Right renal pelvis (tissue), 4 donors: ENCODE data around the gene PPP1R1B. TPM values are rescaled to one million over a fixed set of nuclear protein-coding genes. Genes with fewer than 3 reads are reported as not detected.

Experiments
- DNase-seq, 4 donors: peaks; one replicate each; pipeline ENCODE4 v3.0.0-alpha.2; 2013; ENCODE audit warnings: low read depth in 4 of 4, low spot score in 3 of 4, missing footprints in 1 of 4
- polyA plus RNA-seq, 4 donors: library from polyadenylated mRNA; unstranded; fragments of 120-200 nt; gene quantifications; one replicate each; pipeline ENCODE4 v1.2.1, GENCODE V29; 2013; ENCODE audit not compliant: insufficient read length in 4 of 4

Gene PPP1R1B
- polyA plus RNA-seq, 4 donors, result 13.8 to 19.8 (median 17.3) TPM

GRCh38 chr17:39651923-39652586, 25.3 kb downstream of the PPP1R1B start:
- DNase-seq, result no peak

GRCh38 chr17:39652587-39653315, 26.0 kb downstream of the PPP1R1B start:
- DNase-seq, result no peak

GRCh38 chr17:39653316-39653661, 26.5 kb downstream of the PPP1R1B start:
- DNase-seq, result no peak

- no peak for DNase-seq
Observed at GRCh38 chr17:39653662-39654331, 27.0 kb downstream of the PPP1R1B start.

- no peak for DNase-seq
Observed at GRCh38 chr17:39655105-39655504, 28.4 kb downstream of the PPP1R1B start.

GRCh38 chr17:39658346-39658745, 31.6 kb downstream of the PPP1R1B start:
- DNase-seq, result no peak

GRCh38 chr17:39658760-39659159, 32.0 kb downstream of the PPP1R1B start:
- no peak for DNase-seq

GRCh38 chr17:39659279-39660010, 32.7 kb downstream of the PPP1R1B start:
- no peak for DNase-seq

- DNase-seq, result no peak
Observed at GRCh38 chr17:39660011-39660360, 33.2 kb downstream of the PPP1R1B start.

- DNase-seq, result no peak
Observed at GRCh38 chr17:39660397-39661385, 33.9 kb downstream of the PPP1R1B start.

- no peak for DNase-seq
Observed at GRCh38 chr17:39661744-39662541, 35.2 kb downstream of the PPP1R1B start.

- DNase-seq, result no peak
Observed at GRCh38 chr17:39662551-39663339, 36.0 kb downstream of the PPP1R1B start.

GRCh38 chr17:39663340-39663687, 36.6 kb downstream of the PPP1R1B start:
- no peak for DNase-seq

GRCh38 chr17:39663688-39664580, 37.2 kb downstream of the PPP1R1B start:
- no peak for DNase-seq

GRCh38 chr17:39664581-39665561, 38.1 kb downstream of the PPP1R1B start, which contains the start of gene TCAP:
TCAP (plus strand) TSS chr17:39665349; CDS start chr17:39665360, 11 bp downstream.
- DNase-seq, result no peak

GRCh38 chr17:39665642-39666224, 39.0 kb downstream of the PPP1R1B start:
- no peak for DNase-seq
